Kidney (tissue), 14 donors: ENCODE results near the gene ALOX5AP. TPM values are rescaled to one million over a fixed set of nuclear protein-coding genes. Genes with fewer than 3 reads are reported as not detected.

Source experiments
- DNase-seq, 5 donors: peaks; one replicate each; pipeline ENCODE4 v3.0.0-alpha.2; 2013 to 2020
- FAIRE-seq: peaks from 2 replicates; lab custom pipeline; 2012; peaks lifted over from hg19 to GRCh38; lab: Jason Lieb, UNC
- H3K27ac ChIP-seq, 2 donors: one replicate each; pipeline ENCODE4 v1.7.0; 2013; ENCODE audit warnings: low read depth in 2 of 2, low read length in 2 of 2, inconsistent platforms in 1 of 2
- H3K27me3 ChIP-seq: one replicate; pipeline ENCODE4 v1.7.1; 2013; ENCODE audit warnings: low read length, inconsistent platforms; ENCODE audit not compliant: control insufficient read depth, insufficient read depth
- H3K36me3 ChIP-seq, 3 donors: one replicate each; pipeline versions ENCODE4 v1.7.0 to v1.7.1; 2013; ENCODE audit warnings: low read length in 3 of 3, control low read depth in 1 of 3, inconsistent platforms in 1 of 3; ENCODE audit not compliant: insufficient read depth in 3 of 3, control insufficient read depth in 2 of 3
- H3K4me1 ChIP-seq, 3 donors: one replicate each; pipeline versions ENCODE4 v1.7.0 to v1.7.1; 2013; ENCODE audit warnings: low read length in 3 of 3, inconsistent platforms in 1 of 3, low read depth in 1 of 3; ENCODE audit not compliant: control insufficient read depth in 2 of 3, insufficient read depth in 2 of 3
- H3K4me3 ChIP-seq, 3 donors: one replicate each; pipeline versions ENCODE4 v1.7.0 to v1.8.1; 2013; ENCODE audit warnings: low read length in 3 of 3, control low read depth in 1 of 3, inconsistent platforms in 1 of 3
- H3K9ac ChIP-seq, 3 donors: one replicate each; pipeline versions ENCODE4 v1.7.0 to v1.7.1; 2013; ENCODE audit warnings: low read length in 3 of 3, control low read depth in 1 of 3, inconsistent platforms in 1 of 3
- H3K9me3 ChIP-seq, 3 donors: one replicate each; pipeline versions ENCODE4 v1.7.0 to v1.7.1; 2013; ENCODE audit warnings: low read length in 3 of 3, control low read depth in 1 of 3, inconsistent platforms in 1 of 3; ENCODE audit not compliant: control insufficient read depth in 2 of 3, insufficient read depth in 1 of 3
- intact Hi-C: fragments of 100-400 bp; cut with DNase I; formaldehyde crosslinking; loops from one replicate; pipeline ENCODE4 v1.11.1; 2022
- polyA plus RNA-seq: library from polyadenylated mRNA; stranded (reverse); fragments of 350-450 nt; fragmentation: Illumina TruSeq; extraction: RNeasy Lipid Tissue Mini Kit (QIAGEN cat#74804); gene quantifications from one replicate; pipeline ENCODE4 v1.2.3, GENCODE V29; 2014; ENCODE audit warnings: low read depth, low replicate concordance; ENCODE audit not compliant: insufficient read depth
- total RNA-seq: library from RNA; stranded (reverse); fragmentation: NEBNext Ultra II Directional; extraction: Animal tissue kit (Norgen Biotek cat#: 25700); gene quantifications from one replicate; pipeline ENCODE4 v1.2.1, GENCODE V29; 2021
- TF ChIP-seq, protein P1 (sequence below): IDR thresholded peaks from 3 replicates; pipeline ENCODE4 v1.5.1; 2012; ENCODE audit warnings: mild to moderate bottlenecking, moderate library complexity, borderline replicate concordance; ENCODE audit not compliant: insufficient read depth; ENCODE audit errors: extremely low read depth
- donor health status: control.
- donor health status: control.
- donor health status: control.
- donor health status: control.
- donor health status: control.
- donor health status: DM: yes; HTN: yes; CAD: no.
- donor health status: Normal renal cell carcinoma (clear cell type).

Gene ALOX5AP
- total and polyA plus RNA-seq, 2 donors from 2014 or later, result 15.4 to 25.0 TPM

GRCh38 chr13:30804474-30804873, 69.1 kb downstream of the ALOX5AP start:
- intact Hi-C loops, result no loop called here
- FAIRE-seq (no peak), DNase-seq (no peak)
- no peak overlapping the region for H3K9ac ChIP-seq
- H3K27ac ChIP-seq, result no peak overlapping the region
- H3K27me3 ChIP-seq, result no peaks in the 10 kb centered on the region
- no peaks in the 10 kb centered on the region for H3K9me3 ChIP-seq
- H3K36me3 ChIP-seq, result no peaks in the 10 kb centered on the region
- TF ChIP-seq, protein P1, sequence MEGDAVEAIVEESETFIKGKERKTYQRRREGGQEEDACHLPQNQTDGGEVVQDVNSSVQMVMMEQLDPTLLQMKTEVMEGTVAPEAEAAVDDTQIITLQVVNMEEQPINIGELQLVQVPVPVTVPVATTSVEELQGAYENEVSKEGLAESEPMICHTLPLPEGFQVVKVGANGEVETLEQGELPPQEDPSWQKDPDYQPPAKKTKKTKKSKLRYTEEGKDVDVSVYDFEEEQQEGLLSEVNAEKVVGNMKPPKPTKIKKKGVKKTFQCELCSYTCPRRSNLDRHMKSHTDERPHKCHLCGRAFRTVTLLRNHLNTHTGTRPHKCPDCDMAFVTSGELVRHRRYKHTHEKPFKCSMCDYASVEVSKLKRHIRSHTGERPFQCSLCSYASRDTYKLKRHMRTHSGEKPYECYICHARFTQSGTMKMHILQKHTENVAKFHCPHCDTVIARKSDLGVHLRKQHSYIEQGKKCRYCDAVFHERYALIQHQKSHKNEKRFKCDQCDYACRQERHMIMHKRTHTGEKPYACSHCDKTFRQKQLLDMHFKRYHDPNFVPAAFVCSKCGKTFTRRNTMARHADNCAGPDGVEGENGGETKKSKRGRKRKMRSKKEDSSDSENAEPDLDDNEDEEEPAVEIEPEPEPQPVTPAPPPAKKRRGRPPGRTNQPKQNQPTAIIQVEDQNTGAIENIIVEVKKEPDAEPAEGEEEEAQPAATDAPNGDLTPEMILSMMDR, result no peak
- no peak overlapping the region for H3K4me3 ChIP-seq
- peaks cover 3 to 11% (median 4%) of the 10 kb centered on the region in 3 donors for H3K4me1 ChIP-seq

- DNase-seq (no peak), FAIRE-seq (no peak)
- TF ChIP-seq, protein P1, result no peak
- peaks cover 0 to 11% (median 3%) of the 10 kb centered on the region in 3 donors for H3K4me1 ChIP-seq
- H3K27ac ChIP-seq, result no peak overlapping the region
- no peak overlapping the region for H3K9ac ChIP-seq
- intact Hi-C loops, result no loop called here
- H3K36me3 ChIP-seq, result no peaks in the 10 kb centered on the region
- H3K4me3 ChIP-seq, result no peak overlapping the region
- H3K27me3 ChIP-seq, result no peaks in the 10 kb centered on the region
- H3K9me3 ChIP-seq, result no peaks in the 10 kb centered on the region
Measured at GRCh38 chr13:30805132-30805537, 69.8 kb downstream of the ALOX5AP start.

DNA sequence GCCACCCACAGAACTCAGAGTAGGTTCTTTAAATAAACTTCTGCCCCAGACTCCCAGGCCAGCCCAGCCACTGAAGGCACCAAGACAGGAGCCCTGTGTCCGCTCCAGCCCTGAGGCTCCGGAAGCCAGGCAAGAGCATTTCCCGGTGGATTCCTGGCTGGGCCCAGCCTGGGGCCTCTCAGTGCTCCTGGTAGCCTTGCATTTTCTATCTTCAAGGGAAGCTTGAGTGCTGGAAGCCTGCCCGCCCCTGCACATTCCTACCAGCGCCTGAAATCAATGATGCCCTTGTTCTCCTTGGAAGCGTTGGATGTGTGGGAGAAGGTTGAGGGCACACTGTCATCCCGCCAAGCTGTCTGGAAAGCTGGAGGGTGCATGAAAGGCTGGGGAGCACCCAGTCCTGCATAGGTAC, 70.3 kb downstream of the ALOX5AP start:
- intact Hi-C loops, result no loop called here
- FAIRE-seq, result no peak

More for the DNA sequence above, 70.3 kb downstream of the ALOX5AP start:
- no peaks in the 10 kb centered on the region for H3K9me3 ChIP-seq
- peak in 3 of 5 donors; percentile 25 to 45 (median 42) for DNase-seq
- H3K27ac ChIP-seq, result no peak overlapping the region
- TF ChIP-seq, protein P1, result no peak
- H3K9ac ChIP-seq, result no peak overlapping the region
- no peaks in the 10 kb centered on the region for H3K36me3 ChIP-seq
- peaks cover 0 to 11% (median 3%) of the 10 kb centered on the region in 3 donors for H3K4me1 ChIP-seq
- no peak overlapping the region for H3K4me3 ChIP-seq
- H3K27me3 ChIP-seq, result no peaks in the 10 kb centered on the region
